ENCODE data around the gene HMGB2.

GRCh38 chr4:173330590-173330989, 3.6 kb downstream of the HMGB2 start:
- TF ChIP-seq POLR2AphosphoS5 (IDR thresholded peaks at IDR 0.05), result no peak
- TF ChIP-seq POLR2A (IDR thresholded peaks at IDR 0.05), result no peak

Measured in transverse colon (tissue), 3 donors.